GF-D8 (cell line): ENCODE results near the gene ADGRE2.
"Not testable (repeated sequence)": the region's sequence is repeated elsewhere in the genome, so short reads cannot be mapped to it uniquely, and the experiment has no call there.

ENCODE experiments used
- DNase-seq: peaks from one replicate; lab custom pipeline; 2025; lab: John Stamatoyannopoulos, UW

The ADGRE2 gene

DNA sequence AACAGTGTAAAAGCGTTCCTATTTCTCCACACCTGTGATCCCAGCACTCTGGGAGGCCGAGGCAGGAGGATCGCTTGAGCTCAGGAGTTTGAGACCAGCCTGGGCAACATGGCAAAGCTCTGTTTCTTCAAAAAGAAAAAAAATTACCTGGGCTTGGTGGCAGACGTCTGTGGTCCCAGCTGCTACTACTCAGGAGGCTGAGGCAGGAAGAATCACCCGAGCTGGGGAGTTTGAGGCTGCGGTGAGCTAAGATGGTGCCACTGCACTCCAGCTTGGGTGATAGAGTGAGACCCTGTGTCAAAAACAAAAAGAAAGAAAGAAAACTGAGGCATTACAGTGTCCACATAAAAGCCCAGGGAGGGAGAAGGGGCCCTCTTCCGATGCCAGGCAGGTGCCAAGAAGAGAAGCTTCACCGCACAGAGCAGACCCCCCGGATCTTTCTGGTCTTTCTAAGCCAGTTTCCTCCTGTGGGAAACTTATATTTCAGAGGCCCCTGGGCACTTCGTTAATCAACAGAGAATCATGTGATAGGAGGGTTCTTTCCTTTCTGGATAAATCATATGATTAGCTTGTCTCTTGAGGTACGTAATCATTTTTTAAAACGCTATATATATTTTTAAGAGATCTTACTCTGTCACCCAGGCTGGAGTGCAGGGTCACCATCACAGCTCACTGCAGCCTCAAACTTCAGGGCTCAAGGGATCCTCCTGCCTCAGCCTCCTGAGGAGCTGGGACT, at the start of gene ADGRE2:
Gene ADGRE2, minus strand, starts transcription at position 451 of the 736 bp plus-strand sequence. CDS start 1,804 bp downstream, outside the sequence.
- not testable (repeated sequence) for DNase-seq

DNA sequence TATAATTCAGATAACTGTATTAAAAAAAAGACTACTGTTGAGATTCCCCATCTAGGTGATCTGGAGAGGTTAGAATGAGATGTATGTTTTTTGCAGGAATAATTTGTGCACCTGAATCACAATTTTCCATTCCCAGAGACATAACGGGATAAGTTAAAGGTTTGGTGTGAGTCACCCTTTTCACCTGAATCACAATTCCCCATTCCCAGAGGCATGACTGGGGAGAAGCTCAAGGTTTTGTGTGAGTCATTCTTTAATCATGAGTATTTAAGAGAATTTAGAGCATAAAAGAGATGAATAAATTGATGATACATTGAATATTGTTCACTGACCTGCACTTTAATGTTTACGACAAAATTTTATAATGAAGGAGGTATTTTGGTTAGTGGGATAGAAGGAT, 47.6 kb upstream of the ADGRE2 start:
- DNase-seq, result no peak

DNA sequence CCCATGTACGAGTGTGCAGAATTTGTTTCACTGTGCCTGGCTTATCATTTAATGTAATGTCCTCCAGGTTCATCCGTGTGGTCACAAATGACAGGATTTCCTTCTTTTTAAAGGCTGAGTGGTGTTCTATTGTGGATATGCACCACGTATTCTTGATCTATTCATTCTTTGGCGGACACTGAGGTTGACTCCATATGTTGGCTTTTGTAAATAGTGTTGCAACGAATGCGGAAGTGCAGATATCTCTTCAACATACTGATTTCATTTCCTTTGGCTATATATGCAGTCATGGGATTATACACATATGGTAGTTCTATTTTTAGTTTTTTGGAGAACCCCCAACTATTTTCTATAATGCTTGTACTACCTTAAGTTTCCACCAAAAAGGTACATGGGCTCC, 43.6 kb upstream of the ADGRE2 start:
- DNase-seq, result peak; percentile 8

DNA sequence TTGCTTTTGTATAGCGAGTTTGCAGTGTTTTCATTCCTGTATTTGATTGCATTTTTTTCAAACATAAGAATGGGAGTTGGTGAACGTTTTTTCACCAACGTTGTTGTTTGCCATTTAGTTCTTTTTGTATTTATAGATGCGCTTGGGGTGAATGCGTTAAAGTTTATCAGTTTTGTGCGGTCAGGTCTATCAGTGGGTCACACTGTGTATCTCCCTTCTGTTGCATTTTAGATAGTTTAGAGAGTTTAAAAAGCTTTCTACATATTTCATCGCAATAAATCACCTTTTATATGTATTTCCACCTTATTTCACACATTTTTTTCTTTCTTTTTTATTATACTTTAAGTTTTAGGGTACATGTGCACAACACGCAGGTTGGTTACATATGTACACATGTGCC, 40.2 kb upstream of the ADGRE2 start:
- no peak for DNase-seq

DNA sequence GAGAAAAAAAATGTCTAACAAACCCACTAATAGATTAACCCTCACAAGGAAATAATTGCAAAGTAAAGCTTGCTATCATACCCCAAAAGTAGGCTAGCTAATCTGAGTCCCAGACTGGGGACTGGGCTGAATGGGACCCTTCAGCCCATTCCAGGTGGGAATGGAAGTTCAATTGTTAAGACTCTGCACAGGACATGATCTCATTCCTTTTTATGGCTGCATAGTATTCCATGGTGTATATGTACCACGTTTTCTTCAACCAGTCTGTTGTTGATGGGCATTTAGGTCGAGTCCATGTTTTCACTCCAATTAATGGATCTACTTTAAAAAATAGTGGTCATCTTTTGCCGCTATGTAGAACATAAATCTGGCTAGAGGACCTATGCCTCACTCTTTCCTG, 38.7 kb upstream of the ADGRE2 start:
- DNase-seq, result no peak

DNA sequence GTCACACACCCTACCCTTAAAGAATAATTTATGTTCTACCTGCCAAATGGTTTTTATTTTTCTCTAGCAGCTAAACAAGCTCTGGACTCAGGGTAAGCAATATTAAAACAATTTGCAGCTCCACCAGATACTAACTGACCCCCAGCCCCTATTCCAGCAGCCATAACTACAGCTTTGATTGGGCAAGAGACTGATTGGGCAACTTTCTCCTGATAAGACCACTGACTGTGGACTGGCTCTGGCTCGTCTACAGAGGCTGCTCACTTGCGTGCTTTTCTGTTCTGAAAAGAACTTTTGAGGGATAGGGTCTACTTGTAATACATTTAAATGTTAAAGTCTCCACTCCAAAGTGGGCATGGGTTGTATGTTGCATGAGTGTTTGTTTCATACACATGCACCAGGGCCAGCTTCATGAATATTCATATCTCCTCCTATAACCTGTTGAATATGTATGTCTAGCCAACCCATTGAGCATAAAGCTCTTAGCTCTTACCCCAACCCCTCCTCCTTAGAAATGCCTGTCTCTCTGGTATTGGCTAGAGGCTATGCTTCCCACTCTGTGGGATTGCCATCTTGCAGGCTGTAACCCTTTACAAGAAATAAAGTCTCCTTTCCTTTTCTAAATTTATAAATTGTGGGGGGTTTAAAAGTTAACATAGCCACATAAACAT, 36.8 kb upstream of the ADGRE2 start:
- no peak for DNase-seq

DNA sequence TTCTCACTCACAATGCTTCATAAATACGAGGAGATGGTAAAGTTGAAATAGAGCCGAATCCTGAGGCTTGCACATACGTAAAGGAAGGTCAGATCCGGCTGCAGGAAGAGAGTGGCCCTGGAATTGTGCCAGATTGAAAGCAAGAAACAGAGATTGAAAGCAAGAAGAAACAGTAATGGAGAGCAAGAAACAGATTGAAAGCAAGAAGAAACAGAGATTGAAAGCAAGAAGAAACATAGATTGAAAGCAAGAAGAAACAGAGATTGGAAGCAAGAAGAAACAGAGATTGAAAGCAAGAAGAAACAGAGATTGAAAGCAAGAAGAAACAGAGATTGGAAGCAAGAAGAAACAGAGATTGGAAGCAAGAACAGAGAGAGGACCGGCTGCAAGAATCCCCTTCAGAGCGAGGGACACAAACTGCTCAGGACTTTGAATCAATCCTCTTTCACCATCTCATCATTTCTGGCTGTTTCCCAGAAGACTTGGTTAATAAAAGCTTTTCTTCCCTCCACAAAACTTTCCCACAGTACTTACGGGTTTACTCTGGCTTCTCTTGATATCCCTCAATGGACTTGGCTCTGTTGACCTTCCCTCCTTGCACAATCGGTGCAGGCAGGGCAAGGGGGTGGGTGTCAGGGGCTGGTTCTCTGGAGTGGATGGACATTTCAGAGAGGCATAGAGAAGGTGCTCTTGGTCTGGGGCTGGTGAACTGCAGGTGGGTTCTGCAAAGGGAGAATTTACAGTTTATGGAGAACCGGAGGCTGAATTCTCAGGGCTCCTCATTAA, 31.1 kb upstream of the ADGRE2 start:
- no peak for DNase-seq

DNA sequence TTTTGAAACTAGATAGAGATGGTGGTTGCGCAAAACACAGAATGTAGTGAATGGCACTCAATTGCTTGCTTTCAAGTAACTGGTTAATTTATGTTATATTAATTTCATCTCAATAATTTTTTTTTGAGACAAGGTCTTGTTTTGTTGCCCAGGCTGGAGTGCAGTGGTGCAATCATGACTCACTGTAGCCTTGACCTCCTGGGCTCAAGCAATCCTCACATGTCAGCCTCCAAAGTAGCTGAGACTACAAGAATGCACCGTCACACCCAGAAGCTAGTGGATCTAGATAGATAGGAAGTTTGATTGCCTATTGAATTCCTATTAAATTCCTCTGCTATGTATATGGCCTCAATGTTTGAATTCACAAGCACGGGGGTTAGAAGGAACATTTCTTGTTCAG, 26.4 kb upstream of the ADGRE2 start:
- DNase-seq, result no peak

DNA sequence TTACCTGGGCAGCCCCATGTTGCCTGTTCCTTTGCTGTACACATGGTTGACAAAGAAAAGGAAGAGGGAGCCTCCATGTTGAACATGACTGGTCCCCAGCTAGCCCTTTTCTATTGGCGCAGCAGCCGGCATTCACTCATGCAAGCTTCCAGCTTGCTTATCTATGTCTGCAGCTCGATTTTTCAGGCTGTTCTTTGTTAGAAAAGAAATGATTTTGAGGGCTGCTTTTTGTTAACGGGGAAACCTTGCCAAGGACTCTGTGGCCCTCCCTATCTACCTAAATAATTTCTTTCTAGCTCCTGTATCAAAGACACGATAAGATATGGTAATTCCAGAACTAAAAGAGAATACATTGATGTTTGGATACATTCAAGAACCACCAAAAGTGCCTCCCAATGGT, 20.4 kb upstream of the ADGRE2 start:
- no peak for DNase-seq

DNA sequence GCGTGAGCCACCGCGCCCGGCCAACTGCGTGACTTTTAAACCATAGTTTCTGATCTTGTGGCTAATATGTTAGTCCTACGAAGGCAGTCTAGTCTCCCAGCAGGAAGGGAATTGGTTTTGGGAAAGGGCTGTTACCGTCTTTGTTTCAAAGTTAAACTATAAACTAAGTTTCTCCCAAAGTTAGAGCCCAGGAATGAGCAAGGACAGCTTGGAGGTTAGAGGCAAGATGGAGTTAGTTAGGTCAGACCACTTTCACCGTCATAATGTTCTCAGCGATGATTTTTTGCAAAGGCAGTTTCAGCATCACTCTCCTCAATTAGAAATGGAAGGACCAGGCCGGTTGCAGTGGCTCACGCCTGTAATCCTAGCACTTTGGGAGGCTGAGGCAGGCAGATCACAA, 17.7 kb upstream of the ADGRE2 start:
- no peak for DNase-seq

DNA sequence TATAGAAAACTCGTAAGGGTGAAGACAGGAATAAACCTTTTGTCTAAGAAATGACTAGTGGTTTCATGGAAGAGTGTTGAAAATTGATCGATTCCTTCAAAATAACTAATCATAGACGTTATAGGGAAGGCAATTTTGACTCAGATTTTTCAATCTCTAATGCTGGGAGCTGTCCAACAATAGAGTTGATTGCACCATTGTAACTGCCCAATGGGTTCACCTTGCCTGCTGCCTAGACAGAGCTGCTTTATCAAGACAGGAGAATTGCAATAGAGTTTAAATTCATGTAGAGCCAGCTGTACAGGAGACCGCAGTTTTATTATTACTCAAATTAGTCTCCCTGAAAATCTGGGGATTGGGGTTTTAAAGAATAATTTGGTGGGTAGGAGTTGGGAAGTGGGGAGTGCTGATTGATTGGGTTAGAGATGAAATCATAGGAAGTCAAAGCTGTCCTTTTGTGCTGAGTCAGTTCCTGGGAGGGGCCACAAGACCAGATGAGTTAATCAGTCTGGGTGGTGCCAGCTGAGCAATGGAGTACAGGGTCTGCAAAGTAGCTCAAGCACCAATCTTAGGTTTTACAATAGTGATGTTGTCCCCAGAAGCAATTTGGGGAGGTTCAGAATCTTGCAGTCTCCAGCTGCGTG, 16.8 kb upstream of the ADGRE2 start:
- no peak for DNase-seq

DNA sequence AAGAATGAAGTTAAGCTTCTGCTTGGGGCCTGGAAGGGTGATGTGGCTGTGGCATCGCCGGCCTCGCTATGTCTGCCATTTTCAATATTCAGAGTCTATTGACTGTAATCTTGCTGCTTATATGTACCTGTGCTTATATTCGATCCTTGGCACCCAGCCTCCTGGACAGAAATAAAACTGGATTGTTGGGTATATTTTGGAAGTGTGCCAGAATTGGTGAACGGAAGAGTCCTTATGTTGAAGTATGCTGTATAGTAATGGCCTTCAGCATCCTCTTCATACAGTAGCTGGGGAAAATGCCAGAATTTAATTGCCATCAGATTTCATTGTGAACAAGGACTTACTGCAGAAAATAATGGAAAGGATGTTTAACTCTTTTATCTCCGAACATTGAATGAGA, 13.9 kb upstream of the ADGRE2 start:
- not testable (repeated sequence) for DNase-seq

DNA sequence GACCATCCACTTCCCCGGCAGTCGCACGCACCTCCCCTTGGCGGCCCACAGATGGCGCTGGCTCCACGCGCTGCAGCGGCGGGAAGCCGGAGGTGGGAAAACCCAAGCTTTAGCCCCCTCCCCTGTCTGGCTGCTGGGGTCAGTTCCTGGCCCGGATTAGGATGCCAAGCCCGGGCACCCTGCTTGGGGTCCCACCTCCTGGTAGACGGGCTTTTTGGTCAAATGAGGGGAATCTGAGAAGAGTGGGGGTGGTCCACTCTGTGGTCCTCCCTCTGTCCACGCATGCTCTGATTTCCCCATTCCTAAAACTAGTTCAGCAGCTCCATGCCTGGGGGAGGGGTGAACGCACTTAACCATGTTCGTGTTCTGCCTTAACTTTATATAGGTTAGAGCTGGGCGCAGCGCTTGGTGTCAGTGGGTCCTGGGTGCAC, 8.1 kb upstream of the ADGRE2 start:
- no peak for DNase-seq

DNA sequence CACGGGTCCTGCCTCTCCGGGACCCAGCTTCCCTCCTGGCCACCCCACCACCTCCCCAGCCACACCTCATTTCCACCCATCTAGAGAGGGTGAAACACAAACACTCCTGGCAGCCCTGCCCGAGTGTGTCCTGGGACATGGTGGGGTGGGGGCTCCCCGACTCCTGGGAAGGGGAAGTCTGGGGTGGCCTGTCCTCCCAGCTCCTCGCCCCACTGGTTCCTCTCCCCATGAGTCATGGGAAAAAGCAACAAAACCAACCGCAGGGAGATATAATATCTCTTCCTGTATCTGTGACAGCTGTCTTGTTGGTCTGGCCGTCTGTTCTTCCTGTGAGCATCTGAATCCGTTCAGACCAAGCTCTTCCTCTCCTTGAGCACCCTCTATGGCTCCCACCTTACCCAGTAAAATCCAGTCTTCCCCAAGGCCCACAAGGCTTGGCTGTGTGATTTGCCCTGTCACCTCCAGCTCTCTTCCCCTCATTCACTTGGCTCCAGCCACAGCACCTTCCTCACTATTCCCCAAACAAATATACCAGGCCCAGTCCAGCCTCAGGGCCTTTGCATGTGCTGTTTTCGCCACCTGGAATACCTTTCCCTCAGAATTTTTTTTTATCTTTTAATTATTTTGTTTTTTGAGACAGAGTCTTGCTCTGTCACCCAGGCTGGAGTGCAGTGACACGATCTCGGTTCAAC, 6.9 kb upstream of the ADGRE2 start:
- peak; percentile 94 for DNase-seq

DNA sequence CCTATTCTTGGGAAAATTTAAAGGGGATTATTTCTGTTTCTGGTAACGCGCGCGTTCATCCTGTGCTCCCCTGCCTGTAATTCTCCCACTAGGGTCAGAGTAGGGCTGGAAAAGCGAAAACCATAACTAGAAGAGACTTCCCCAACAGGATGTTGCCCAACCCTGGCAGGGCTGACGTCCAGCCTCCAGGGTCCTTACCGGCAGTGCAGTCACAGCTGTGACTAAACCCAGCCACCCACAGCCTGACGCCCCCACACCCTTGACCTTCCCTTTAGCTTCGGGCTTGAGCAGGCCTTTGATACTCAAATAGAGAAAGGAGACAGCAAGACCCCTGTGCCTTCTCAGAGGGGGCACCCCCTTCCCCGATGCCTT, 6.4 kb upstream of the ADGRE2 start:
- peak; percentile 75 for DNase-seq

DNA sequence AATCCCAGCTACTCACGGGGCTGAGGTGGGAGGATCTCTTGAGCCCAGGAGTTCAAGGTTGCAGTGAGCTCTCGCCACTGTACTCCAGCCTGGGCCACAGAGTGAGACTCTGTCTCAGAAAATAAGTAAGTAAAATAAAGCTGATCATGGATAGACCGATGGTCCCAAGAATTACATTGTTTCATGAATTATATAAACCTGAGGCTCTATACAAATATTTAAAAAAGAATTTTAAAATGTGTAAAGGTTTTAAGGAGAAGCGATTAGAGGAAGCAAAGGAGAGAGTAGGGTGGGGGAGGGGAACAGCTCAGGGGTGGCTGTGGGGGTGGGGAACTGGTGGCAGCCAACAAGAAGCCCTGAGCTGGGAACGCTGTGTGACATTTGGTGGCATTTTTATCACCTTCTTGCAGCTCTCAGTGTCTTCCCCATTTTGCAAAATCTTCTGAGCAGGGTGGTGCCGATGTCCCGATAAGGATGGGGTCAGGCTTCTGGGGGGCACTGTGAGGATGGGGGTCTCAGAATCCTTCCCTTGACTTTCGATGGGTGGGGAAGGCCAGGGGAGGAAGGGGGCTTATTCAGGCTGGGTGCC, 5.1 kb upstream of the ADGRE2 start:
- DNase-seq, result peak; percentile 70

DNA sequence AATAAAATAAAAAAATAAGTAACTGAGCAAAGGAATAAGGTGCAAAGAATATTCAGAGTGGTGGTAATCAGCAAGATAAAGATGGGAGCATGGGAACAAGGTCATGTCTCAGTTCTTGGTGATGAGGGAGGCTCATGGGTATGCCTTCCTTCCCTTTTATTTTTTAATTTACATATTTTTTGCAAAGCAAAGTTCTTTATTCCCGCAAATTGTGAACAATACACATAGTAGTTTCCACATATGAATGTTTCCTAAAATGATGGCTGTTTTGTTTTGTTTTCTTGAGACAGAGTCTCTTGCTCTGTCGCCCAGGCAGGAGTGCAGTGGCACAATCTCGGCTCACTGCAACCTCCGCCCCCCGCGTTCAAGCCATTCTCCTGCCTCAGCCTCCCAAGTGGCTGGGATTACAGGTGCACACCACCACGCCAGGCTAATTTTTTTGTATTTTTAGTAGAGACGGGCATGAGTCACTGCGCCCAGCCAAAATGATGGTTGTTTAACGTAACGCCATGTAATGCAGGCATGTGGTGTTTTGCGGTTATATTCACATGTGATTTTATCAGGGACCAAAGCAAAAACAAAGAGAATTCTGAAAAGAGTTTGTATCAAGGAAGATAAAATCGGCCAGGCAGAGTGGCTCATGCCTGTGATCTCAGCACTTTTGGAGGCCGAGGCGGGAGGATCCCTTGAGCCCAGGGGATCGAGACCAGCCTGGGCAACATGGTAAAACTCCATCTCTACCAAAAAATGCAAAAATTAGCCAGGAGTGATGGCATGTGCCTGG, 4.5 kb upstream of the ADGRE2 start:
- peak; percentile 35 for DNase-seq

DNA sequence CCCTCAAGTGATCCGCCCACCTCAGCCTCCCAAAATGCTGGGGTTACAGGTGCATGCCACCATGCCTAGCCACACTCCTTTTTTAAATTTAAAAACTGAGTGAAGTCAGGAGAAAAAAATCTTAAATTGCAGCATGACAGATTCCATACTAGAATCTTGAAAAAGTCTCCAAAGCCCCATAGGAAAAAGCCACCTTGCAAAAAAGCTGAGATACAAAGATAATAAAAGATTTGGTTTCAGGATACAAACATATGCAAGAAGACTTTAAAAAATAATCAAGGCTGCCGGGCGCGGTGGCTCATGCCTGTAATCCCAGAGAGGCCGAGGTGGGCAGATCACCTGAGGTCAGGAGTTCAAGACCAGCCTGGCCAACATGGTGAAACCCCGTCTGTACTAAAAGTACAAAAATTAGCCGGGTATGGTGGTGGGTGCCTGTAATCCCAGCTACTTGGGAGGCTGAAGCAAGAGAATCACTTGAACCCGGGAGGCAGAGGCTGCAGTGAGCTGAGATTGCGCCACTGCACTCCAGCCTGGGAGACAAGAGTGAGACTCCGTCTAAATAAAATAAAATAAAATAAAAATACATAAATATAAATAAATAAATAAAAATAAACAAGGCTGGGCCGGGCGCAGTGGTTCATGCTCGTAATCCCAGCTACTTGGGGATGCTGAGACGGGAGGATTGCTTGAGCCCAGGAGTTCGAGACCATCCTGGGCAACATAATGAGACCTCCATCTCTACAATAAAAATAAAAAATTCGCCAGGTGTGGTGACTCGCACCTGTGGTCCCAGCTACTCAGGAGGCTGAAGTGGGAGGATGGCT, 3.6 kb upstream of the ADGRE2 start:
- DNase-seq, result not testable (repeated sequence)

DNA sequence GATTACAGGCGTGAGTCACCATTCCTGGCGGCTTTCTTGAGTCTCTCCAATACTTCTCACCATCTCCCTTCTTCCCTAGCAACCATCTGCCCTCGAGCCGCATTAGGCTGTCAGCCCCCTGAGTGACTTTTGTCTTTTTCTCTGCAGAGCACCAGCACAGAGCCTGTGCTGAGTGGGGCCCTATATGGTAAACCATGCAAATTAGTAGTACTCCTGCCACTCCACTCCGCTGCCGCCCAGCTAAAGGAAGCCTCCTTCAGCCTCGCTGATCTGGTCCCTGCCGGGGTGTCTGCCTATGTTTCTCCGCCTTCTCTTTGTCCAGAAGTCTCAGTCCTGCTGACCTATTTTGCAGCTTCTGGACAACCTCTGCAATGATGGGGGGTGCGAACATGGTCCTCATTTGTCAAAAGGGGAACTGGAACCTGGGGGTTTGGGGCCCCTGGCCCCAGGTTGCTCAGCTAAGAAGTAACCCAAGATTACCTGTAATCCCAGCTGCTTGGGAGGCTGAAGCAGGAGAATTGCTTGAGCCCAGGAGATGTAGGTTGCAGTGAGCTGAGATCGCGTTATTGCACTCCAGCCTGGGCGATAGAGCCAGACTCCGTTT, 2.4 kb upstream of the ADGRE2 start:
- DNase-seq, result not testable (repeated sequence)
